ENCODE measurements around the gene NRP1. TPM values are rescaled to one million over a fixed set of nuclear protein-coding genes. Genes with fewer than 3 reads are reported as not detected.

NRP1 gene
- total and polyA plus RNA-seq, 2 of the 8 experiments (the other 6 are each of a cell fraction or from before 2014, with no cell fraction given), result 1.2 to 2.1 TPM

GRCh38 chr10:33382921-33383713, 48.6 kb upstream of the NRP1 start (continued):
- TF ChIP-seq CTCF (IDR thresholded peaks at IDR 0.05; ENCODE audit: control extremely low read depth in 1 of 3, insufficient read depth in 1 of 3, low read depth in 1 of 3, low read length in 3 of 3) (no peak), CBX5 (IDR thresholded peaks at IDR 0.05; ENCODE audit: low read depth, low read length) (no peak), ASH2L (IDR thresholded peaks at IDR 0.05; ENCODE audit: low read length) (no peak), CTBP2 (IDR thresholded peaks at IDR 0.05; ENCODE audit: borderline replicate concordance, insufficient read depth, insufficient read length, low read length) (no peak), SP4 (IDR thresholded peaks at IDR 0.05; ENCODE audit: low read length) (no peak), ZNF274 (IDR thresholded peaks at IDR 0.05; ENCODE audit: borderline replicate concordance, extremely low read depth, low read length) (no peak), POLR2AphosphoS5 (IDR thresholded peaks at IDR 0.05; ENCODE audit: low read depth, low read length) (no peak), HDAC6 (IDR thresholded peaks at IDR 0.05; ENCODE audit: low read depth, low read length) (no peak), JUND (IDR thresholded peaks at IDR 0.05; ENCODE audit: low read length) (no peak), E2F6 (IDR thresholded peaks at IDR 0.05) (no peak)
